GM18861 (cell line): Measurements from ENCODE around the gene SNX5.
A peak's percentile ranks its signal among the peaks of the same experiment; 100 is the strongest.
"Not testable (repeated sequence)": the region's sequence is repeated elsewhere in the genome, so short reads cannot be mapped to it uniquely, and the experiment has no call there.

ENCODE experiments used
- ATAC-seq: cut with Tn5 transposase; IDR thresholded peaks from one replicate; pipeline ENCODE4 v1.9.1; 2021; ENCODE audit not compliant: unreplicated experiment

Gene SNX5

DNA sequence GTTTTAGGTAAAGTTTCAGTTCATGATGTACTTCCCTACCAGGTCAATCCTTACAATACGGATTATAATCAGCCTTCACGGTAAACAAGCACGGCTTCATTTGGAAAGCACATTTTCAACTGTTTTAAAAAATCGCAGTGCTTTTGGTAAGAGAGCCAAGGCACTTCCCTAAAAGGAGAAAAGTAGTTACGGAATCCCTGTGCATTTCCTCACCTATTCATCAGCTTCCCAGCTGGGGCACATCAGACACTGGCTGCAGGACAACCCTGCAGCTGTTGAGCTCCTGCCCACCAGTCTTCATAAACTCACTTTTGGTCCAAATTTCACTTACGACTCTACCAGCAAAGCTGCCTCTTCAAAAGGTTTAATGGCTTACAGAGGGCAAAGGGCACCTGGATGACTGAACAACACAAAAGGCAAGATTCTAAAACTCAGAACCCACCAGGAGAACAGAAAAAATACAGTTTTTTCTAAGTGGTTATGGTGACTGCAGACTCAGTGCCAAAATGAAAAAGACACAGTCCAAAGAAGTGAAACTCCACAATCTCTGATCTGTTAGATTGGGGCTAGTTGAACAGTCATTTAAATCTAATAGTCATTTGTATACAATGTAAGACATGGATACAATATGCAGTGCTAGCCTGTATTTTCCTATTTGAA, 7.5 kb downstream of the SNX5 start:
- ATAC-seq: no peak

DNA sequence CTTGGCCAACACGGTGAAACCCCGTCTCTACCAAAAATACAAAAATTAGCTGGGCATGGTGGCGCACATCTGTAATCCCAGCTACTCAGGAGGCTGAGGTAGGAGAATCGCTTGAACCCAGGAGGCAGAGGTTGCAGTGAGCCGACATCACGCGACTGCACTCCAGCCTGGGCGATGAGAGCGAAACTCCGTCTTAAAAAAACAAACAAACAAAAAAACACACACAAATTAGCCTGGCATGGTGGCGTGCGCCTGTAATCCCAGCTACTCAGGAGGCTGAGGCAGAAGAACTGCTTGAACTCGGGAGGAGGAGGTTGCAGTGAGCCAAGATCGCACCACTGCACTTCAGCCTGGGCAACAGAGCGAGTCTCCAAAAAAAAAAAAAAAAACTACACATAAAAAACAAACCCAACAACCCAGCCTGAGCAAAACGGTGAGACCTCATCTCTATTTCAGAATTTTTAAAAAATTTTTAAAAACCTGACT, 8.2 kb downstream of the SNX5 start:
- not testable (repeated sequence) for ATAC-seq

DNA sequence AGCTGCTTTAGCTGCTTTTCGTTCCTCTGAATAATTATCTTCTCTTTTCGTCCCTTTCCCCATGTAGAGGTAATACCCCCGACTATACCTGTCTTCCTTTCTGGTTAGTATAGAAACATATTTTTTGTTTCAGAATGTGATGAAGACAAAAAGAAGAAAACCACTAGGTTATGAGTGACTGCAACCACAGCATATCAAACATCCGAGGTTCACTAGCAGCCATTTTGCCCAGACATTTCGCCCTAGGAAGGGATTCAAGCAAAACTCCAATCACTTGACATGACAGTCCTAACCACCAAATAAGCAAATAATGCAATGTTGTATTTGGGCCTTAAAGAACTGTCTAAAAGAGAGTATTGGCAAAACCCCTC, 9.4 kb downstream of the SNX5 start:
- no peak for ATAC-seq

DNA sequence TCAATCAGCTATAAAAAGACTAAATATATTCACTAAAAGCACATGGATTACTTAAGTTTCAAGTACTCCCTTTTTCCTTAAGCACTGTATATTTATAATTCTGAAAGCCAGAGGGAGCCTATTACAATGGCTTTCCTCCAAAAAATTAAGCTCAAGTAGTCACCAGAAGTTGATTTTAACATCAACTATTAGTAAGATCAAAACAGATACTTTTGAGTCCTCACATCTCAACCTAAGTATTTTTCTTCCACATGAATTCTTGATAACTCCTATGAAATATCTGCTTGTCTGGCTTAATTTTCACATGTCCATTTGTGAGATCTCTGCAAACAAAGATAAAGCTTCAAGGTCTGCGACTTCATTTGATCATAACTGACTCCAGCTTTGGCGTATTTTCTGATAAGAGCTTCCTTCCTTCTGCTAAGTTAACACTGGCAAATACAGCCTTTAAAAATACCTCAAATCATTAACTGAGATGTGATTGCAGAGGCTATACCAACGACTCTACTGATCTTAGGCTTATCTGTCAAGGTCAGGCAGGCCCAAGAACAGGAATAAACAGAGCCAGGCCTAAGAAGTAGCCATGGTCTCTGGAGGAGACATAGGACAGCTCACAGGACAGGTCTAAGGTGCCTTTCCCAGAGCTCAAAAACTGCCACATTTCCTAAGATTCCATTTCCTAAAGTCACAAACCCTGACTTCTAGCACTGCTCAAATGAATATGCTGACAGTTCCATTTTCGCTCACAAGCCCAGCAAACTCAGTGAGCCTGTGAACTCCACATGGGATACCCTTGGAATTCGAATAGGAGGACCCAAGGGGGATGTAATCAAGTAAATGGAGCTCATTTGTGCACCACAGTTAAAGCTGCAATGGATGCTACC, 10.0 kb downstream of the SNX5 start:
- ATAC-seq: no peak

DNA sequence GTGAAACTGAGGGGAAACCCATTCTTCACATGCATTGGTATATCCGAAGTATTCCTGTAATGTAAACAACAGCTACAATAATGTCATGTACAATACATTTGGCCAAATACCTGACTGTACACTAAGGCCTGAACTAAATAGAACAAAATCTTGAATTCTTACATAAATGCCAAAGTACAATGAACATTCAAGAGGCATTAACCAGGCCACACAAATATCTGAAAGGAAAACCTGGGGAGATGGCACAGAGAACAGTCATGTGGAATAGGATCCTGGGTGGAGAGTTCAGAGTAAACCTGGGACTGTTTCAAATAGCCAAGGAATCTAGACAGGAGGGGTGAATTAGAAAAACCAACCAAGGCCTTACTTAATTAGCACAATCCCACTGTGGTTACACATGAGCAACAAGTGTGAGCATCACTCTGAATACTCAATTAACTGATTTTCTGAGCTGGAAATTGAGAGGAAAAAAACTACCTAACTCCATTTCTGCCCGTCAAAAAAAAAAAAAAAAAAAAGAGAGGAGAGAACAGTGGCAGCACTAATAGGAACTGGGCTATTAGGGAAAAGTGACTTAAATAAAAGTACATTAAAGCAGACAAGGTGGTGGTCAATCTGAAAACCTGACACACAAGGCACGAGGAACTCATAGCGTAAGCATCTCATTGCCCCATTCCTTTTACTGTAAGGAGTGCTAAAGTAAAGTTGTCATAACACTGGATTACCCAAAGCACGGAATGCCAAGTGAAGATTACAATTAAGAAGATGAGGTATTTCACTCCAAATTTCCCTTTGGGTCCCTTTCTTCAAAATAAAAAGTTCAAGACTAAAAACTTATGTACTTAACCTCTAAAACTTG, 10.9 kb downstream of the SNX5 start:
- ATAC-seq: no peak

DNA sequence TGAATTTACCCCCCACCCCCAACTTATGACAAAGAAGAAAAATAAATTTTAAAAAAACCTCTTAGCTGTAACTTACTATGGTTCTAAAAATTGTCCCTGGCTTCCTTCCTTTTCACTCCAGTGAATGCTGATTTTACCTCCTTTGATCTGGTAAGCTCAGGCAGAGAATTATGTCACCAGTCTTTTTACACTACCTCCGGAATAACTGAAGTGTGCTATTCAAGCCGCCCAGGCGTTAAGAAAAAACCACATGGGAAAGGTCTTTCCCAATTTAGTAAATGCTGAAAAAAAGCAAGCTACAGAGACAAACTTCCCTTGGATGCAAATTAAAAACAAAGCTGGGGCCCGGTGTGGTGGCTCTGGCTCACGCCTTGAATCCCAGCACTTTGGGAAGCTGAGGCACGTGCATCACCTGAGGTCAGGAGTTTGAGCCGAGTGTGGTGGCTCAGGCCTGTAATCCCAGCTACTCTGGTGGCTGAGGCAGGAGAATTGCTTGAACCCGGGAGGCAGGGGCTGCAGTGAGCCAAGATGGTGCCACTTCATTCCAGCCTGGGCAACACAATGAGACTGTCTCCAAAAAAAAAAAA, 12.4 kb downstream of the SNX5 start:
- ATAC-seq: no peak

DNA sequence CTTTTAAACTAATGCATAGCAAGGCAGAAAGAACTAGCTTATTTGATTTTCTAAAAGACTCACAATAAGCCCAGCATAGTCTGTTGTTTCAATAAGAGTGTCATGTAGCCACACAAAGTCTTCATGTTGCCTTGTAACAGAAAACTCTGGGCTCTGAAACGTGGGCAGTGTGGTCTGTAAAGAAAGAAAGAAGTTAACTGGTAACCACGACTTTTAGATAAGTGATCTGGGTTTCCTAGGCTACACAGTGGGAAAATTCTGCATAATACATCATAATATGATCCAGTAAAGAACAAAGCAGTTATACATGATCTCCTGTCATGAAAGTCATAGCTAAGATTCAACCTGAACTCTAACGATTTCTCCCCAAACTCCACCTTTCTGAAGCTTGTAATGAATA, 13.3 kb downstream of the SNX5 start:
- ATAC-seq: no peak

DNA sequence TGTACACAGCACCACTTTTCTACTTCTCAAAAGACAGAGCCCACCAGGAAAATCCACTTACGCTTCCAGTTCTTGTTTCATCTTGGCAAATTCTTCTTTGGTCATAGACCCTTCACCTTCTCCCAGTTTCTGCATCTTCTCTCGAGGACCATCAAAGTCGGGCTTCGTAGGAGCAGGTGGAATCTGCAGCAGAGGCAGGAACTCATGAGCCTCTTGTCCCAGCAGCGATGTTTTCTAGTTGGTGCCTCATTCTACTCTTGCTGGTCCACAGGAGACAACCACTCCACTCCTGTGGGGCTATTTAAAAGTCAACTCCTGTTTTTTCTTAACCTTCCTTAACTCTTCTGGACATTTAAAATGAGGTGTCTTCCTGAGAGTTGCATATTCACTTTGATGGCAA, 14.7 kb downstream of the SNX5 start:
- ATAC-seq: no peak

DNA sequence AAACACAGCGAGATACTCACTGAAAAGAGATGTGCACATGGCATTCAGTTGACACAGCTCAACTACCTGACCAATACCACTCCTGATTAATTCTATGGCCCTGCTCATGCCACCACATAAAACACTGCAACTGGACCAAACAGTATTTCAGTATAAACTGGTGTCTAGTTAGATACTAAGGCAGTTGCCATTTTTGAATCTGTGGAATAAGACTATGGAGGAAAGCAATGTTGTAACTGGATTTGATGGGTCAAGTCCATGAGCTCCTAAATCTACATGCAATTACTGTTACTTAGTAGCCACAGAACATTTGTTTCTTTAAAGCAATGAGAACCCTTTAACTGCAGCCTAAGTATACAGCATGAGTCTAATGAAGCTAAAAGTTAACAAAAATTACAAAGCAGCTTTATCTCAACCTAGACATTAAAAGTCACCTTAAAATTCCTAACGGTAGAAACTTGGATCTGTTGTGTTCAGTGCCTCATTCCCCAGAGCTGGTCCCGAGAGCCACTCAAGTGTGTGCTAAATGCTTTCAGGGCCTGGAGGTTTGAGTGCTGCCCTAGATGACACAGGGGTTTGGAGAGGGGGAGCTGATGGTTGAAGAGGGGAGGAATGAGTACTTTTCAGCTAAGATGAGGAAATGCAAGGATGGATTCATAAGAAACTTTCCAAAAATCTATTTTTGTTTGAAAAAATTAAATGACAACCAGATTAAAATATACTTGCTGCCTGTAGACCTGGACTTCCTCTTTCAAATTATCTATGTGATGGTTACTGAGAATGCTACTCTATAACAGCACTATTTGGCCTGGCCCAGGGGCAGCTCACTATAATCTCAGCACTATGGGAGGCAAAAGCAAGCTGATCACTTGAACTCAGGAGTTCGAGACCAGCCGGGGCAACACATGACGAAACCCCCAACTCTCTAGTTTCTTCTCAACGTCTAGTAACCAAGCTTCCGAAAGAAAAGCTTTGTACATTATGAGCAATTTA, 15.6 kb downstream of the SNX5 start:
- ATAC-seq: no peak

DNA sequence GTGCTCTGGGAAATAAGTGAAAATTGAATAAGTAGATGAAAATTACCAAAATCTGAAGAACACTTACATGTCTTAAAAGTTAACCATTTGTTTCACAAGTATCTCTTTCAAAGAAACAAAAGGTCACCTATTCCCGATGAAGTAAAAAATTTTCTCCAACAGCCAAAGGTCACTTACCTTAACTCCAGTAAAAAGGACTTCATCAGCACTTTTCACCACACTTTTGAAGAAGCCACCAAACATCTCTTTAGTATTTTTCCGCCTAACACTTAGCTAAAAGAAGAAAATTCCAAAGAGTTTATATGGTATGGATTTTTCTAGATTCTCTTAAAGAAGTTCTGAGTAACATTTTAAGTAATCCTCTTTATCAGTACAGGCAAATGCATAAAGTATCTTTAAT, 17.3 kb downstream of the SNX5 start:
- ATAC-seq: no peak

DNA sequence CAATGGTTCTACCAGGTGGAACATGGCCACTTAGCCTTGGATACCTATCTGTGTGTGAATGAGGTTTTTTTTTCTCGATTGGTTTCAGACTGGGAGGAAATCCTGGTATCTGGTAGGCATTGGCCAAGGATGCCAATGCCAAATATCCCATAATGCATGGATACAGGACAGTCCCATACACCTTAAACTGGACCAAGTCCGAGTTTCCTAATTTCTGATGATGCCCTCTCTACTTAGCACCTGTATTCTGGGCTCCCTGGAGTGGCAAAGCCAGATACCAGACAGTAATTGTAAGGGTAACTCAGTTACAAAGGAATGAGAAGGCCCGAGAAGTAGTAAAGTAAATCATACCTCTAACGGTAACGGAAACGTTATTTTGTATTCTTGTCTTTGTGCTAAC, 17.9 kb downstream of the SNX5 start:
- no peak for ATAC-seq

DNA sequence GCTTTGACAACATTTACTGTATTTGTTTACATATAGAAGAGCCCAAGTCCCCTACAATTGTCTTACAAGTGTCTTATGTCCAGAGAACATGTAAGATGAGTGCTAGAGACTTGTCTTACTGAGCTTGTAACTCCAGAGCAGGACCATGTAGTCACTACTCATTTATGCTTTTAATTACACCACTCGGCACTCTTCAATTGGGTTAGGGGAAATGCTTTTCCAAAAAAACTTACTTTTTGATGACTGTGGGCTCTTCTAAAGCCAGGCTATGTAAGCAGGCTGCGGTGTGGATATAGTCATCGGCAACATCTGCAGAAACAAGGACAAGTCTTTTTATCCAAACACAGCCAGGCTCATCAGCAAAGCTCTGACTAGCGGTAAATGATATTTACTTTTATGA, 18.7 kb downstream of the SNX5 start:
- ATAC-seq: no peak

DNA sequence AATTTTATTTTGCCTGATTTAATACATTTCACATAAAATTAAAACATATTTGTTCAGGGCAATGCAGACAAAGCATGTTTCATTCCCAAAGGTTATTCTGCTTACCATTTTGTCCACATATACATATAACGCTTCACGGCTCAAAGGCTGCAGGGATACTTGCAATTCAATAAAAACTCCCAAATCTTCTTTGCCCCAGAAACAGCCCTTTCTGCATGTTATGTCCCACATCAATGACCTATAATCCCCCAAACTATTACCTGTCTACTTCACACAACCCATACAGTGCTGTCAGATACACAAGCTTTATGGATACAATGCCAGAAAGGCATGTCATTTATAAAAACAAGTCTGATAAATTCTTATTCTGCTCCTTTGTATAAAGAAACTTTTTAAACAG, 20.2 kb downstream of the SNX5 start:
- no peak for ATAC-seq

DNA sequence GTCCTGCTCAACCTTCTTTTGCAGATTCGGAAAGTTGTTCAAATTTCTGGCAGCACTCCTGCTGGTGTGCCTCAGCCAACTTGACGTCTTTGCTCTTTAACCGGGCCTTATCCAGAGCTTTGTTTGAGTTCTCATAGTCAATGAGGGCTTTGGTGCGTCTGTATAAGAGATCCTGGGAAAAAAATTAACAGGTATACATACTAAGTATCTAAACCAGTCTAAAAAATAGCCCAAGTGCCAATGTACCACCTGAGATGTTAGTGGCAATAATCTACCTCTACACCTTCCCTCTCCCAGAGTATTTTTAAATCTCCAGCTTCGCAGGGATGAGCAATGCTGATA, 21.1 kb downstream of the SNX5 start:
- ATAC-seq: no peak

DNA sequence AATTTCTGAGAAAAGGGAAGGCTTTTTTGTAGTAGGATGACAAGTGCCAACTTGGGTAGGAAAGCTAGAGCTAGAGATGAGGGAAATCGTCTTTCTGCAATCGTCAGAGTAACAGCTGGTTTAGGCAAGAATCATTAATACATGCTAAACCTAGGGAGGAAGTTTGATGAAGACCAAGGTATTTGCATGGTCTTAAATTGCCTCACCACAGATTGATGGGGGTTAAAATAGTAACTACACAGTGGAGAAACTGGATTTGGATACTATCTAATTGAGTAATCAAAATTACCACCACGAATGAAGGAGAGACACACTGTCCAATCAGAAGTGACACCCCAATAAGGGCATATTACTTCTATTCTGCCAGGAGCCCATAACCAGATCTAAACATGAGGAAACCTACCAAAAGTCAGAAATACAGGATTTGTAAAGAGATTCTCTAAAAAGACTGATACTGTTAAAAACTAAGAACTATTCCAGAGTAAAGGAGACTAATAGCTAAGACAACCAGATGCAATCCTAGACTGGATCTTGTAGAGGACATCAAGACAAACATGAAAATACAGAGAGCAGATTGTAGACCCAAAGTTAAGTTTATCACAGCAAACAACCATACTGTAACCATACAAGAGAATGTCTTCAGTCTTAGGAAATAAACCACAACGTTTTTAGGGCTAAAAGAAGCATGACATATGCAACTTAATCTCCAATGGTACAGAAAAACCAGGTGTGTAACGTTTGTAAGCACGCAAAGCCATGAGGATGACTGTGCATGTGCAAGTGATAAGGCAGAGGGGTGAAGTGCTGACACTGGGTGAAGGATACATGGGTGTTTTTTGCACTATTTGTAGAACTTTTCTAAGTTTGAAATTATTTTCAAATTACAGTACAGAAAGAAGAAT, 21.8 kb downstream of the SNX5 start:
- ATAC-seq: peak; percentile 41

DNA sequence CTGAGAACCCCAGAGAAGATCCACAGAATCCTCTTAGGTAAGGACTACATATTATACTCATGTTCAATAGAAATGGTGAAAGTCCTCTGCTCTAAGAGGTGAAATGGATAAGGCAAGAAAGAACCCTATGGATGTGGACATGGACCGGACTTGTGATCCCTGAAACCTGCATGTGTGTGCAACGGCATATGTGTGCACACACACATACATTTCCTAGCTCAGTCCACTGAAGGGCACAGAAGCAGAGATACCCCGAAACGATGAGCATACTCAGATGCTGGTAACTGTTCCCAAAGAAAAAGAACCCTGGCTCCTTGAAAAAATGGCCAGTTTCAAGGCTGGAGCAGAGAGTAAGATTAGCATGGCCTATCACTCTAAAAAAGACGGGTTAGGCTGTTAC, 22.6 kb downstream of the SNX5 start:
- ATAC-seq: no peak

DNA sequence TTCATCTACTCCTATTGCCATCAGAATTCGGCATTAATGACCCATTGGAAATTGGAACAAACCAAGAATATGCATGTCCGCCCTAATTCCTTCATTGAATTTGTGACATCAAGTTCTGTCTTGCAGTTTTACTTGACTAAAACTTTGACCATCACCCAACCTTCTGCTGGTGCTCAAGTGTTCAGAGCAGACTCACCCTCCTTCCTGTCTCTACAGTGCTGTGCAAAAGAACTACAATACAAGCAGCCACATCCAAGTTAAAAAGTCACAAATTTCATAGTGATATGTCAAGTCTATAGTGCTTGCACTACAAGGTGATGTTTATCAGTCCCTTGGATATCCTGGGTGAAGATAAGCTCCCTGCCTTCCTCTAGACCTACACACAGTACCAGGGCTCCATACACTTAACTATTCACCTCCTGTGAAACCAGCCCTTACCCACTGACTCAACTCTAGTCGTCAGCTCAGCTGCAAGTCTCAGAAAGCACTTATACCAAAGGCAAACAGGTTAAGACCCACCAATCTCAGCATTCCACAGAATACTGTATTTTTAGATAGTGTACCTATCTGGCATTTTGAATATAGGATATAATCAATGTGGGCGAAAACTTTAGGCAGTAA, 23.6 kb downstream of the SNX5 start:
- no peak for ATAC-seq

DNA sequence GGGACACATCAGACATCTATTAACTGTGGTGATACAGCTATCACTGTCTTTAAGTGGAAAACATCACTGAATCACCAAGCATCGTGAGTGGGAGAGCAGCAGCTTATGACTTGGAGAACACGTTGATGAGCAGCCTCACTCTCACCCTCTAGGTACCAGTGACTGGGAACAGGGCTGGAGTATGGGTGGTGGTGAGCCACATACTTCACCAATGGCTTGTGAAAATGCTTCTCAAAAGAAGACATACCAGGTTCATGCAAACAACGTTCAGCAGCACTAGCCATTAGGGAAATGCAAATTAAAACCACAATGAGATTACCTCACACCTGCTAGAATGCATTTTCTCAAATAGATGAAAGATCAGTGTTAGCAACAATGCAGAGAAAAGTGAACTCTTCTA, 25.3 kb downstream of the SNX5 start:
- ATAC-seq: peak; percentile 72

DNA sequence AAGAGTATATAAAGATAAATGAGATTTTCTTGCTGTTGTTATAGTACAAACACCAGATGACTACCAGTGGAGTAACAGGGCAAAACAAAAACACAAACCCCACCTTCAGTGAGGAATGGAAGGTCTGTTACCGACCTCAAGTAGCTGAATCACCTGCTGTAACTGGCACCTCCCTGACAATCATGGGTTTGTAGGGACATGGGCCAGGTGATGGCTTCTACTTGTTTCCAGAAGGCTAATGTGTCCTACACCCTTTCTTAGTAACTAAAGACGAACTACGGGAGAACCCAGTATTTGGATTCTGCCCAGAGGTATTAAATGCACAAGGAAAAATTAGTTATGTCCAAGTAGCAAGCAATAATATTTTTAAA, 26.8 kb downstream of the SNX5 start:
- ATAC-seq: no peak
